Loucy (cell line): ENCODE results near the gene HOXB1.

Source experiments
- H2AFZ ChIP-seq: fragments of 200-600 bp; sonication (generic); 2 replicates; pipeline ENCODE4 v1.6.0; 2016; ENCODE audit warnings: antibody characterized with exemption, mild to moderate bottlenecking, low read length, moderate library complexity
- H3F3A ChIP-seq: fragments of 200-600 bp; 2 replicates; pipeline ENCODE4 v1.6.0; 2016; ENCODE audit warnings: antibody characterized with exemption, low read depth, mild to moderate bottlenecking
- H3K27me3 ChIP-seq: fragments of 200-600 bp; sonication (generic); 2 replicates; pipeline ENCODE4 v1.6.1; 2014; ENCODE audit warnings: low read length, mild to moderate bottlenecking; ENCODE audit not compliant: insufficient read depth, poor library complexity, severe bottlenecking
- H3K36me3 ChIP-seq: fragments of 200-600 bp; sonication (generic); 2 replicates; pipeline ENCODE4 v1.6.1; 2016; ENCODE audit warnings: low read length; ENCODE audit not compliant: insufficient read depth
- H3K4me1 ChIP-seq: fragments of 200-600 bp; sonication (generic); 2 replicates; pipeline ENCODE4 v1.5.1; 2014; ENCODE audit warnings: low read length, mild to moderate bottlenecking; ENCODE audit not compliant: insufficient read depth, poor library complexity, severe bottlenecking
- H3K4me2 ChIP-seq: fragments of 200-600 bp; sonication (generic); 2 replicates; pipeline ENCODE4 v1.6.0; 2014; ENCODE audit warnings: antibody characterized with exemption, low read length, low read depth, mild to moderate bottlenecking; ENCODE audit not compliant: poor library complexity, severe bottlenecking
- H3K4me3 ChIP-seq: fragments of 200-600 bp; sonication (generic); 2 replicates; pipeline ENCODE4 v1.5.1; 2014; ENCODE audit warnings: low read length, mild to moderate bottlenecking, mixed read lengths; ENCODE audit not compliant: poor library complexity, severe bottlenecking
- H3K79me2 ChIP-seq: fragments of 200-600 bp; sonication (generic); 2 replicates; pipeline ENCODE4 v1.6.1; 2014; ENCODE audit warnings: low read length; ENCODE audit not compliant: insufficient read depth
- H3K9ac ChIP-seq: fragments of 200-600 bp; sonication (generic); 2 replicates; pipeline ENCODE4 v1.6.0; 2014; ENCODE audit warnings: mild to moderate bottlenecking, low read depth, low read length, moderate library complexity; ENCODE audit not compliant: poor library complexity, severe bottlenecking
- H3K9me2 ChIP-seq: fragments of 200-600 bp; sonication (generic); replicated peaks from 2 replicates; pipeline ENCODE4 v1.6.1; 2016; ENCODE audit warnings: low read depth, low read length, mixed read lengths
- H3K9me3 ChIP-seq: fragments of 200-600 bp; sonication (generic); 2 replicates; pipeline ENCODE4 v1.6.1; 2014; ENCODE audit warnings: mild to moderate bottlenecking, antibody characterized with exemption, low read length, low read depth; ENCODE audit not compliant: insufficient read depth
- H4K20me1 ChIP-seq: fragments of 200-600 bp; sonication (generic); 2 replicates; pipeline ENCODE4 v1.6.0; 2014; ENCODE audit warnings: antibody characterized with exemption, low read length, mild to moderate bottlenecking; ENCODE audit not compliant: insufficient read depth, poor library complexity, severe bottlenecking
- EZH2phosphoT487 ChIP-seq: fragments of 200-600 bp; IDR thresholded peaks from 2 replicates; pipeline ENCODE4 v1.6.1; 2018; ENCODE audit warnings: antibody characterized with exemption, mild to moderate bottlenecking, moderate library complexity, borderline replicate concordance
- TF ChIP-seq, protein P1 (sequence below): fragments of 200-600 bp; sonication (generic); conservative IDR thresholded peaks from 2 replicates; pipeline ENCODE4 v1.5.1; 2014; ENCODE audit warnings: mild to moderate bottlenecking, antibody characterized with exemption, low read length

Gene HOXB1

DNA sequence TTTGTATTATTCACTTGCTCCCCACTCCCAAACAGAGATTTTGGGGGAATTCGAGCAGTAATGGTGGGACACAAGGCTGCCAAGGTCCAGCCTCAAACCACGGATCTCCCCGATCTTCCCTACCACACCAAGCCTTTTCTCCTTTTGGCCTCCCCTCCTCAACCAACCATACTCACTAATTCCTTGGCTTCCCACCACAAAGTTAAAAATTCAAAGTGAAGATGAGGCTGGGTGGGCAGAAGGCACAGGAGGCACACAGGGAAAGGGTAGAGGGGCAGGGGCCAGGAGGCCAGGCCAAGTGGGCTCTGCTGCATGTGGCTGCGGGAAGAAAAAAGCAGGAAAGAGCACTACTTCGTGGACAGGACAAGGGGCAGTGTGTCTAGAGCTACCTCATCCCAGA is 32.1 kb upstream of the HOXB1 start:
- Histone ChIP-seq H3K9ac (peak overlapping the region; percentile 78), H3K4me1 (peaks cover 89% of the 10 kb centered on the region), H2AFZ (no peak overlapping the region), H3K9me2 (no peaks in the 10 kb centered on the region), H3K9me3 (no peaks in the 10 kb centered on the region), H3K4me3 (peak overlapping the region; percentile 89), H3K79me2 (peaks cover 100% of the 10 kb centered on the region), H3K27me3 (no peaks in the 10 kb centered on the region), H3K4me2 (peak overlapping the region; percentile 82), H4K20me1 (peaks cover 91% of the 10 kb centered on the region), H3F3A (peaks cover 11% of the 10 kb centered on the region), H3K36me3 (peaks cover 83% of the 10 kb centered on the region; the same call in 1 of the 2 replicates)
- no peak for TF ChIP-seq EZH2phosphoT487
- TF ChIP-seq, protein P1, sequence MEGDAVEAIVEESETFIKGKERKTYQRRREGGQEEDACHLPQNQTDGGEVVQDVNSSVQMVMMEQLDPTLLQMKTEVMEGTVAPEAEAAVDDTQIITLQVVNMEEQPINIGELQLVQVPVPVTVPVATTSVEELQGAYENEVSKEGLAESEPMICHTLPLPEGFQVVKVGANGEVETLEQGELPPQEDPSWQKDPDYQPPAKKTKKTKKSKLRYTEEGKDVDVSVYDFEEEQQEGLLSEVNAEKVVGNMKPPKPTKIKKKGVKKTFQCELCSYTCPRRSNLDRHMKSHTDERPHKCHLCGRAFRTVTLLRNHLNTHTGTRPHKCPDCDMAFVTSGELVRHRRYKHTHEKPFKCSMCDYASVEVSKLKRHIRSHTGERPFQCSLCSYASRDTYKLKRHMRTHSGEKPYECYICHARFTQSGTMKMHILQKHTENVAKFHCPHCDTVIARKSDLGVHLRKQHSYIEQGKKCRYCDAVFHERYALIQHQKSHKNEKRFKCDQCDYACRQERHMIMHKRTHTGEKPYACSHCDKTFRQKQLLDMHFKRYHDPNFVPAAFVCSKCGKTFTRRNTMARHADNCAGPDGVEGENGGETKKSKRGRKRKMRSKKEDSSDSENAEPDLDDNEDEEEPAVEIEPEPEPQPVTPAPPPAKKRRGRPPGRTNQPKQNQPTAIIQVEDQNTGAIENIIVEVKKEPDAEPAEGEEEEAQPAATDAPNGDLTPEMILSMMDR = no peak

DNA sequence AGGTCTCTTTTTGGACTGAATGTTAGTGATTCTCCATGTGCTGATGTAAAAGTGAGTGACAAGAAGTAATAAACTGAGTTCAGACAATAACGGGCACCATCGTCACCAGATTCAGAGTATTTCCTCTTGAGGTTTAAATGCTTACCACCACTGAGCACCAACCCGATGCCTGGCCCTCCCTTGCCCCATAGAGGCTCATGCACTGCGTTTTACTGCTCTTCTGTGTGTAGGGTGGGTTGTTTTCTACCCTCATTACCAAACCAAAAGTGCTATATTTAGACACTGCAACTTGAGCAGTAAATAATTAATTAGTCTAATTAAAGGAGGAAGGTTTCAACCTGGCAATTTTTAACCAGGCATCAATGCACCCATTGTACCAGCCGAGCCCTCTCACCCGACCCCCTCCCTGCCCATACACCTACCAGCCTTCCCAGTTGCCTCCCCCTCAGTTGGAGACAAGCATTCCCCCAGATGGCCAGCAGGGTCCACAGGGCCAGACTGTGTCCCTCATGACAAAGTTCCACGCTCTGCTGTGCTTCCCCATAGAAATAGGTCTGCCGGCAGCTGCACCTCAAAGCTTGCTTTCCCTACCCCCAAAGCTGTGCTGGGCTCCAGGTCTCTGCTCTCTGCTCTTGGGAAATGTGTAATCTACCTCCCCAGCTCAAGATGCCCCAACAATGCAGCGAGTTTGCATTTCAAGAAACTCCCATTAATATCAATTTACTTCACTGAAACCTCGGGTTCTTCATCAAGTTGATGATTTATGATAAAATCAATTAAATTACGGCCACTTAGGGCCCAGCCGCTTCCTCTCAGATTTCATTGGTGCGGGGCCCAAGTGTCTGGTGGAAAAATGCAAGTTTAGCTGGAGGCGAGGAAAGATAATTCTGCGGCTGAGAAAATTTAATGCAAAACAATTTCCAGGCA is 31.3 kb upstream of the HOXB1 start:
- no peak for TF ChIP-seq EZH2phosphoT487
- TF ChIP-seq, protein P1 = peak; percentile 50
- H3K4me1 ChIP-seq = peaks cover 89% of the 10 kb centered on the region
- no peaks in the 10 kb centered on the region for H3K9me3 ChIP-seq
- H3K4me3 ChIP-seq = peak overlapping the region; percentile 89
- H4K20me1 ChIP-seq = peaks cover 91% of the 10 kb centered on the region
- H2AFZ ChIP-seq = no peak overlapping the region
- H3K27me3 ChIP-seq = no peaks in the 10 kb centered on the region
- peak overlapping the region; percentile 82 for H3K4me2 ChIP-seq
- peaks cover 86% of the 10 kb centered on the region; the same call in 1 of the 2 replicates for H3K36me3 ChIP-seq
- H3F3A ChIP-seq = peaks cover 11% of the 10 kb centered on the region
- peaks cover 100% of the 10 kb centered on the region for H3K79me2 ChIP-seq
- no peaks in the 10 kb centered on the region for H3K9me2 ChIP-seq
- H3K9ac ChIP-seq = peak overlapping the region; percentile 78

DNA sequence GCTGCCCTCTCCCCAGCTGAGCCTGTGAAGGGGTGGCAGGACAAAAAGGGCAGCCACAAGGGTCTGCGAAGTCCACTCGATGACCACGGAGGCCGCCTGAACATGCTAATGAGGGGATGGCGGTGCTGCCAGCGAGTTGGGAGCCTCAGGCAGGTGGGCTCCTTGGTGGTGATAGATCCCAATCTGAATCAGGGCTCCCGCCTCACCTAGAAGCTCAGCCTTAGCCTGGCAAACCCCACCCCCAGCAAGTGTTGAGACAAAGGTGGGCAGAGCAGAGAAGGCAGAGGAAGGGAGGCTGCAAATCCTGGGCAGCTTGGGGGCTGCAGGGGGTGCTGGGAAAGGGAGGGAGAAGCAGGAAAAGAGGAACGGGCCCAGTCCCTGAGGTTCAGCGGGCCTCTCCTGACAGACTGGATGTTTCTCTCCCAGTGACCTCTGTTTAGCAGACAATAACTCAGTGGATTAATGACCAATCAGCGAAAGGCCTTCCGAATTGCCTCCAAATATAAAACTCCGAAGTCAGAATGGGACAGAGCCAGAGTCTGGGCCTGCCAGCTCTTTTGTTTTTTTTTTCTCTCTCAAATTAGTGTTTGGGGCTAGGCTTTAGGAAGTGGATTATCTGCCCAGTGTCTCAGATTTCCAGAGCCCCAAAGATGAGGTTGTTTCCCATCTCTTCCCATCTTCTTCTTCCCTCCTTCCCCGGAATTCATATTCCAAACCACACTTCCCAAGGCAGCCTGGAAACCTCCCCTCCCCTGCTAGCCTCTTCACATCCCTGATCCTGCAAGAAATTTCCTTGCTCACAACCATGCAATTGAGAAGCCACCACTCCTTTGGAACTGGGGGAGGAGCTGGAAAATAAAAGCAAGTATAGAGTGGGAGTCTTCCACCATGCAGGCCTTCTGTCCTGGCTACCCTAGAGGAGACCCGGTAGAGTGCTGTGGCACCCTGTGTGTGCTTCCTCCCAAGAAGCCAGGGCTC is 29.3 kb upstream of the HOXB1 start:
- peak overlapping the region; percentile 82 for H3K4me2 ChIP-seq
- H4K20me1 ChIP-seq = peaks cover 91% of the 10 kb centered on the region

More for the DNA sequence above, 29.3 kb upstream of the HOXB1 start:
- Histone ChIP-seq H3K79me2 (peaks cover 100% of the 10 kb centered on the region), H3K27me3 (no peaks in the 10 kb centered on the region), H3K36me3 (peaks cover 82% of the 10 kb centered on the region), H3K9me2 (no peaks in the 10 kb centered on the region), H3K4me3 (peak overlapping the region; percentile 89), H3K9me3 (no peaks in the 10 kb centered on the region), H3K4me1 (peaks cover 82% of the 10 kb centered on the region), H3F3A (peaks cover 11% of the 10 kb centered on the region), H2AFZ (no peak overlapping the region), H3K9ac (peak overlapping the region; percentile 43)
- TF ChIP-seq, protein P1 = no peak
- TF ChIP-seq EZH2phosphoT487 = no peak
